PC-3 (cell line): ENCODE results near the gene UBL7.

Experiments
- EZH2 ChIP-seq: fragments of 300-600 bp; sonication (generic); IDR thresholded peaks from one replicate; pipeline ENCODE4 v1.6.1; 2017; ENCODE audit warnings: antibody characterized with exemption, mild to moderate bottlenecking, low read length; ENCODE audit not compliant: unreplicated experiment
- EZH2phosphoT487 ChIP-seq: fragments of 300-600 bp; sonication (generic); IDR thresholded peaks from 2 replicates; pipeline ENCODE4 v1.6.1; 2018; ENCODE audit warnings: mild to moderate bottlenecking, antibody characterized with exemption, low read length, borderline replicate concordance
- TF ChIP-seq, protein P1 (sequence below): fragments of 300-600 bp; sonication (generic); conservative IDR thresholded peaks from 2 replicates; pipeline ENCODE4 v1.5.1; 2017; ENCODE audit warnings: antibody characterized with exemption, low read depth, mild to moderate bottlenecking, low read length

DNA sequence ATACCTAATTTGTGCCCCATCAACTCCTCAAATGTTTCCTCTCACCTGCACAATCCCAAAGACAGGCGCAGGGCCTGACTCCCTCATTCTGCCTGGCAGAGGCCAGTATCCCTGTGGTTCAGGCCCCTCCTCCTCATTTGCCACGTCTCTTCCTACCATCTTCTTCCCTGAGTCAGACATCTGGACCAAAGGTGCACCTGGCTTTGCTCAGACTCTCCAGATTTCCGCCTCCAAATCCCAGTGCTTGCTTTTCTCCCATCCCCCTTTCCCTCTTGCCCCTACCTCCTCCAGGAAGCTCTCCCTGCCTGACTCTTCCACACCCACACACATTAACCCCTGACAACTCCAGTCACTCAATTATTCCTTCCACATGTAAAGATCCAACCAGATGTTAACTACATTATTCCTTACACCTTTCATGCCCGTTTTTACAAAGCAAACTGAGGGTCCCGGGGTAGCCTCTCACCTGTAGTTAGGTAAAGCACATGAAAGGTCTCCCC lies 46.8 kb downstream of the UBL7 start:
- TF ChIP-seq, protein P1, sequence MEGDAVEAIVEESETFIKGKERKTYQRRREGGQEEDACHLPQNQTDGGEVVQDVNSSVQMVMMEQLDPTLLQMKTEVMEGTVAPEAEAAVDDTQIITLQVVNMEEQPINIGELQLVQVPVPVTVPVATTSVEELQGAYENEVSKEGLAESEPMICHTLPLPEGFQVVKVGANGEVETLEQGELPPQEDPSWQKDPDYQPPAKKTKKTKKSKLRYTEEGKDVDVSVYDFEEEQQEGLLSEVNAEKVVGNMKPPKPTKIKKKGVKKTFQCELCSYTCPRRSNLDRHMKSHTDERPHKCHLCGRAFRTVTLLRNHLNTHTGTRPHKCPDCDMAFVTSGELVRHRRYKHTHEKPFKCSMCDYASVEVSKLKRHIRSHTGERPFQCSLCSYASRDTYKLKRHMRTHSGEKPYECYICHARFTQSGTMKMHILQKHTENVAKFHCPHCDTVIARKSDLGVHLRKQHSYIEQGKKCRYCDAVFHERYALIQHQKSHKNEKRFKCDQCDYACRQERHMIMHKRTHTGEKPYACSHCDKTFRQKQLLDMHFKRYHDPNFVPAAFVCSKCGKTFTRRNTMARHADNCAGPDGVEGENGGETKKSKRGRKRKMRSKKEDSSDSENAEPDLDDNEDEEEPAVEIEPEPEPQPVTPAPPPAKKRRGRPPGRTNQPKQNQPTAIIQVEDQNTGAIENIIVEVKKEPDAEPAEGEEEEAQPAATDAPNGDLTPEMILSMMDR, result no peak
- TF ChIP-seq EZH2, result no peak
- no peak for TF ChIP-seq EZH2phosphoT487
